Measurements from ENCODE around the gene EPAS1. TPM values are rescaled to one million over a fixed set of nuclear protein-coding genes. Genes with fewer than 3 reads are reported as not detected.
A peak's percentile ranks its signal among the peaks of the same experiment; 100 is the strongest.

The EPAS1 gene
- total and polyA plus RNA-seq, 12 donors = 25.2 to 307 (median 175) TPM

- H3K4me1 ChIP-seq (replicated peaks in 1 of 2) = no peaks in the 10 kb centered on the region
- no peaks in the 10 kb centered on the region for H3K9me3 ChIP-seq (replicated peaks in 1 of 3)
- intact Hi-C loops (cut with DNase I) = no loop called here
- H3K27me3 ChIP-seq = no peaks in the 10 kb centered on the region
- no peak overlapping the region for H3K4me3 ChIP-seq
- TF ChIP-seq CTCF (IDR thresholded peaks at IDR 0.05) (no peak), POLR2A (IDR thresholded peaks at IDR 0.05) (no peak)
- 84 to 88% (median 86%) methylated on average over 5 of the region's 5 CpGs for WGBS, 4 donors
- H3K36me3 ChIP-seq (replicated peaks in 1 of 2) = peaks cover 0 to 34% of the 10 kb centered on the region in 2 donors
- DNase-seq = peak in 1 of 7 donors; percentile 5
- no peak overlapping the region for H3K27ac ChIP-seq
These were observed 89.6 kb downstream of the EPAS1 start for GRCh38 chr2:46386763-46387162.

GRCh38 chr2:46387292-46387691 is 90.1 kb downstream of the EPAS1 start:
- Histone ChIP-seq H3K27me3 (no peaks in the 10 kb centered on the region), H3K27ac (no peak overlapping the region), H3K4me3 (no peak overlapping the region), H3K36me3 (replicated peaks in 1 of 2) (peaks cover 0 to 29% of the 10 kb centered on the region in 2 donors), H3K9me3 (replicated peaks in 1 of 3) (no peaks in the 10 kb centered on the region), H3K4me1 (replicated peaks in 1 of 2) (no peaks in the 10 kb centered on the region)
- TF ChIP-seq CTCF (IDR thresholded peaks at IDR 0.05) (no peak), POLR2A (IDR thresholded peaks at IDR 0.05) (no peak)
- intact Hi-C loops (cut with DNase I) = no loop called here
- peak in 2 of 7 donors; percentile 9 to 40 for DNase-seq
- WGBS, 4 donors = 63 to 91% (median 83%) methylated on average over 3 of the region's 3 CpGs

- intact Hi-C loops (cut with DNase I) = no loop called here
These were observed 90.8 kb downstream of the EPAS1 start for GRCh38 chr2:46387886-46388515.

GRCh38 chr2:46388881-46389280 is 91.7 kb downstream of the EPAS1 start:
- H3K9me3 ChIP-seq (replicated peaks in 1 of 3) = no peaks in the 10 kb centered on the region
- no peaks in the 10 kb centered on the region for H3K27me3 ChIP-seq
- no peak overlapping the region for H3K27ac ChIP-seq
- peak in 2 of 7 donors; percentile 13 to 51 for DNase-seq
- no peak for TF ChIP-seq POLR2A (IDR thresholded peaks at IDR 0.05)
- no peak for TF ChIP-seq CTCF (IDR thresholded peaks at IDR 0.05)
- H3K36me3 ChIP-seq (replicated peaks in 1 of 2) = peaks cover 0 to 14% of the 10 kb centered on the region in 2 donors
- 76 to 91% (median 83%) methylated on average over 5 of the region's 5 CpGs for WGBS, 4 donors
- intact Hi-C loops (cut with DNase I) = no loop called here
- H3K4me1 ChIP-seq (replicated peaks in 1 of 2) = no peaks in the 10 kb centered on the region
- H3K4me3 ChIP-seq = no peak overlapping the region

More at GRCh38 chr2:46387886-46388515, 90.8 kb downstream of the EPAS1 start:
- WGBS, 4 donors = 83 to 95% (median 85%) methylated on average over 3 to 5 of the region's 5 CpGs
- Histone ChIP-seq H3K27ac (no peak overlapping the region), H3K9me3 (replicated peaks in 1 of 3) (no peaks in the 10 kb centered on the region), H3K4me3 (no peak overlapping the region), H3K4me1 (replicated peaks in 1 of 2) (no peaks in the 10 kb centered on the region), H3K36me3 (replicated peaks in 1 of 2) (peaks cover 0 to 21% of the 10 kb centered on the region in 2 donors), H3K27me3 (no peaks in the 10 kb centered on the region)
- DNase-seq = peak in 1 of 7 donors; percentile 11
- TF ChIP-seq CTCF (IDR thresholded peaks at IDR 0.05) (no peak), POLR2A (IDR thresholded peaks at IDR 0.05) (no peak)

All from adrenal gland (tissue), 12 donors.